ENCODE results near the gene EDA.

The EDA gene

DNA sequence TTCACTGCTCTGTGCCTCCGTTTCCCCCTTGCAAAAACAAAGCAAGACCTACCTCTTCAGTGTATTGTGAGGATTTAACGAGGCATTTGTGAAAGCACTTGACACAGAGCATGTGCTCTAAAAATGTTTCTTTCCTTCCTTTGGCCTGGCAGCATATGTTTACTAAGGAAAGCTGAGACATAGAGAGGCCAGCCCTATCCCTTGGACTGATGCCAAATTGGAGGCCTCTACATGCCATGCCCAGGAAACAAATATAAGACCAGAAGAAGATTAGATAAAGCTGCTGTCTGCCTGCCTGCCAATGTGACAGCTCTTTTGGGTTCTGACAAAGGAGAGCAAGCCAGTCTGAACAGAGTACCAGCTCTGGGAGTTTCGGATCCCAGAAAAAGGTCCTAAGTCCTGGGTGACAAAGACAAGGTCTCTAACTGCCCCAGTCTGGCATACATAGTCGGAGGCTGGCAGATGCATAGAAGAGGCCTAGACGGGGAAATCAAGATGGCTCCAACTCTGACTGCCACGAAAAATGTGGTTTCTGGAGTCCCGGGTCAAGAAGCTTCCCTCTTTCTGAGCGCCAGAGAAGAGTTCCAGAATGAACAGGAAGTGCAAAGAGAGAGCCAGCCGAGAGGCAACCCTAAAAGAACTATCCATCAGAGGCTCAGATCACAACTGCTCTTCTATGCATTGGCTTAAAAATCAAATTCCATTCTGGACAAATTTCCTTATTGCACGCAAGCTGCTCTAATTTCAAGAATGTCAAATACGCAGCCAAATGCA, 472.1 kb downstream of the EDA start:
- DNase-seq (ENCODE audit: low spot score): no peak
- in situ Hi-C loops (cut with MboI; ENCODE audit: low pct_unique_long_range_greater_than_20kb, low sequenced_read_pairs, unreplicated experiment): no loop called here
- TF ChIP-seq, protein P1, sequence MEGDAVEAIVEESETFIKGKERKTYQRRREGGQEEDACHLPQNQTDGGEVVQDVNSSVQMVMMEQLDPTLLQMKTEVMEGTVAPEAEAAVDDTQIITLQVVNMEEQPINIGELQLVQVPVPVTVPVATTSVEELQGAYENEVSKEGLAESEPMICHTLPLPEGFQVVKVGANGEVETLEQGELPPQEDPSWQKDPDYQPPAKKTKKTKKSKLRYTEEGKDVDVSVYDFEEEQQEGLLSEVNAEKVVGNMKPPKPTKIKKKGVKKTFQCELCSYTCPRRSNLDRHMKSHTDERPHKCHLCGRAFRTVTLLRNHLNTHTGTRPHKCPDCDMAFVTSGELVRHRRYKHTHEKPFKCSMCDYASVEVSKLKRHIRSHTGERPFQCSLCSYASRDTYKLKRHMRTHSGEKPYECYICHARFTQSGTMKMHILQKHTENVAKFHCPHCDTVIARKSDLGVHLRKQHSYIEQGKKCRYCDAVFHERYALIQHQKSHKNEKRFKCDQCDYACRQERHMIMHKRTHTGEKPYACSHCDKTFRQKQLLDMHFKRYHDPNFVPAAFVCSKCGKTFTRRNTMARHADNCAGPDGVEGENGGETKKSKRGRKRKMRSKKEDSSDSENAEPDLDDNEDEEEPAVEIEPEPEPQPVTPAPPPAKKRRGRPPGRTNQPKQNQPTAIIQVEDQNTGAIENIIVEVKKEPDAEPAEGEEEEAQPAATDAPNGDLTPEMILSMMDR (IDR thresholded peaks at IDR 0.05; ENCODE audit: extremely low read depth, insufficient read depth, missing control alignments): no peak

DNA sequence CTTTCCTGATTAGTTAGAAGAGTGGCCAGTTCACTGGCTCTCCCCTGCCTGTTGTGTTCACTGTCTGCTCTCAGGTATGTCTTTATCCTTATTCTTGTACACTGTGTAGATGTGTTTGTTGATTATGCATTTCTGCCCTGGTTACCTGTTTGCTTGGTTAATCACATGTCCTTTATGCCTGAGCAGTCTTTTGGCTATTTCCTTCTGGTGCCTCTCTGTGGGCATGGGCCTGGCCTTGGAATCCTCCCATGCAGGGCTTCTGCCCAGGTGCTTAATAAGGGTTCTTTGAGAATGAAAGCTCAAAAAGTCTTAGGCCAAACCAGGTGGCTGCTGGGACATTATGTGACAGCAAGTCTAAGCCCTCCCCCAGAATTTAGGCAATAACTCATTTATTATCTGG, 472.8 kb downstream of the EDA start:
- TF ChIP-seq, protein P1 (IDR thresholded peaks at IDR 0.05; ENCODE audit: extremely low read depth, insufficient read depth, missing control alignments): no peak
- no peak for DNase-seq (ENCODE audit: low spot score)
- in situ Hi-C loops (cut with MboI; ENCODE audit: low pct_unique_long_range_greater_than_20kb, low sequenced_read_pairs, unreplicated experiment): no loop called here
